PC-3 (cell line): ENCODE measurements around the gene XPNPEP1. TPM values are rescaled to one million over a fixed set of nuclear protein-coding genes. Genes with fewer than 3 reads are reported as not detected.

Experiments
- ATAC-seq: fragments of 200-7000 bp; cut with Tn5 transposase; 2 replicates; pipeline ENCODE4 v1.9.1; 2020; ENCODE audit warnings: mild to moderate bottlenecking, moderate library complexity
- BruUV-seq: library from RNA; stranded (reverse); fragments of 400-500 nt; replicated peaks from 2 replicates; lab custom pipeline; 2021; lab: Mats Ljungman, UMichigan
- CTCF ChIA-PET: fragments of 300-600 bp; sonication (Branson Sonifier 250); formaldehyde crosslinking; loops from one replicate; lab custom pipeline; 2022; ENCODE audit warnings: antibody characterized with exemption; lab: Charles Lee
- POLR2A ChIA-PET: fragments of 300-600 bp; sonication (Branson Sonifier 250); formaldehyde crosslinking; loops from one replicate; lab custom pipeline; 2022; ENCODE audit warnings: antibody characterized with exemption; ENCODE audit not compliant: unreplicated experiment; lab: Charles Lee
- DNase-seq: peaks from one replicate; pipeline ENCODE4 v3.0.0-alpha.2; 2015
- H2AFZ ChIP-seq: fragments of 300-600 bp; sonication (generic); 2 replicates; pipeline ENCODE4 v1.6.0; 2016; ENCODE audit warnings: antibody characterized with exemption, low read length
- H3F3A ChIP-seq: fragments of 300-600 bp; sonication (generic); one replicate; pipeline ENCODE4 v1.6.0; 2017; ENCODE audit warnings: antibody characterized with exemption, low read length, control low read depth, mild to moderate bottlenecking; ENCODE audit not compliant: unreplicated experiment
- H3K27ac ChIP-seq: fragments of 300-600 bp; sonication (generic); 2 replicates; pipeline ENCODE4 v1.5.1; 2016; ENCODE audit warnings: mild to moderate bottlenecking, low read length
- H3K27me3 ChIP-seq: fragments of 300-600 bp; sonication (generic); 2 replicates; pipeline ENCODE4 v1.6.1; 2016; ENCODE audit warnings: low read length, mixed read lengths
- H3K36me3 ChIP-seq: fragments of 300-600 bp; sonication (generic); 2 replicates; pipeline ENCODE4 v1.6.1; 2016; ENCODE audit warnings: low read depth, mixed run types, low read length, mixed read lengths
- H3K4me1 ChIP-seq: fragments of 300-600 bp; sonication (generic); 2 replicates; pipeline ENCODE4 v1.5.1; 2016; ENCODE audit warnings: low read length; ENCODE audit not compliant: insufficient read depth
- H3K4me2 ChIP-seq: fragments of 300-600 bp; sonication (generic); 2 replicates; pipeline ENCODE4 v1.6.0; 2016; ENCODE audit warnings: low read length
- H3K4me3 ChIP-seq: fragments of 300-600 bp; sonication (generic); 2 replicates; pipeline ENCODE4 v1.5.1; 2016; ENCODE audit warnings: mild to moderate bottlenecking, low read length, mixed read lengths
- H3K79me2 ChIP-seq: fragments of 300-600 bp; sonication (generic); 2 replicates; pipeline ENCODE4 v1.6.1; 2017; ENCODE audit warnings: low read length, mixed read lengths
- H3K9ac ChIP-seq: fragments of 300-600 bp; sonication (generic); 2 replicates; pipeline ENCODE4 v1.6.0; 2016; ENCODE audit warnings: mild to moderate bottlenecking, low read length
- H3K9me2 ChIP-seq: fragments of 300-600 bp; sonication (generic); replicated peaks from 2 replicates; pipeline ENCODE4 v1.6.1; 2016; ENCODE audit warnings: mixed run types, low read length, mixed read lengths
- H3K9me3 ChIP-seq: fragments of 300-600 bp; sonication (generic); 2 replicates; pipeline ENCODE4 v1.6.1; 2016; ENCODE audit warnings: low read length, mixed read lengths
- H4K20me1 ChIP-seq: fragments of 300-600 bp; sonication (generic); 2 replicates; pipeline ENCODE4 v1.6.1; 2016; ENCODE audit warnings: low read length, mixed read lengths
- EZH2 ChIP-seq: fragments of 300-600 bp; sonication (generic); IDR thresholded peaks from one replicate; pipeline ENCODE4 v1.6.1; 2017; ENCODE audit warnings: antibody characterized with exemption, mild to moderate bottlenecking, low read length; ENCODE audit not compliant: unreplicated experiment
- EZH2phosphoT487 ChIP-seq: fragments of 300-600 bp; sonication (generic); IDR thresholded peaks from 2 replicates; pipeline ENCODE4 v1.6.1; 2018; ENCODE audit warnings: mild to moderate bottlenecking, antibody characterized with exemption, low read length, borderline replicate concordance
- intact Hi-C: fragments of 100-400 bp; cut with micrococcal nuclease; formaldehyde crosslinking; loops from 2 replicates; pipeline ENCODE4 v1.9.0; 2023
- total RNA-seq: library from RNA; depleted of rRNA; stranded (reverse); fragments of >200 nt; gene quantifications from 2 replicates; pipeline ENCODE4 v1.2.3, GENCODE V29; 2014
- TF ChIP-seq, protein P1 (sequence below): fragments of 300-600 bp; sonication (generic); conservative IDR thresholded peaks from 2 replicates; pipeline ENCODE4 v1.5.1; 2017; ENCODE audit warnings: antibody characterized with exemption, low read depth, mild to moderate bottlenecking, low read length

The XPNPEP1 gene
- total RNA-seq, 1 experiment from 2014 or later = 77.3 TPM

DNA sequence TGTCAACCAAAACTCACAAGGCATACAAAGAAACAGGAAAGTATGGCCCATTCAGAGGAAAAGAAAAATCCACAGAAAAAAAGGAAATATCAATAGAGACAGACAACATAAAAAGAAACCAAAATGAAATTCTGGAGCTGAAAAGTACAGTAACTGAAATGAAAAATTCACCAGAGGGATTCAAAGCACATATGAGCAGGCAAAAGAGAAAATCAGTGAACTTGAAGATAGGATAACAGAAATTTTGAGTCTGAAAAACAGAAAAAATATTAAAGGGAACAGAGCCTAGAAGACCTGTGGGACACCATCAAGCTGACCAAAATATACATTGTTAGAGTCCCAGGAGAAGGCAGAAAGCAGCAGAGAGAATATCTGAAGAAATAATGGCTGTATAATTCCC lies 60.6 kb downstream of the XPNPEP1 start:
- H3K4me1 ChIP-seq = no peaks in the 10 kb centered on the region
- no peaks in the 10 kb centered on the region for H3K27me3 ChIP-seq
- no peaks in the 10 kb centered on the region for H3K79me2 ChIP-seq
- BruUV-seq = no TSS peak
- H3K36me3 ChIP-seq = peaks cover 20% of the 10 kb centered on the region
- H3F3A ChIP-seq = no peaks in the 10 kb centered on the region
- DNase-seq (no peak), ATAC-seq (no peak)
- no peak overlapping the region for H3K9ac ChIP-seq
- intact Hi-C loops = no loop called here
- no peak overlapping the region for H2AFZ ChIP-seq
- no peaks in the 10 kb centered on the region for H4K20me1 ChIP-seq
- TF ChIP-seq EZH2 (no peak), EZH2phosphoT487 (no peak)
- TF ChIP-seq, protein P1, sequence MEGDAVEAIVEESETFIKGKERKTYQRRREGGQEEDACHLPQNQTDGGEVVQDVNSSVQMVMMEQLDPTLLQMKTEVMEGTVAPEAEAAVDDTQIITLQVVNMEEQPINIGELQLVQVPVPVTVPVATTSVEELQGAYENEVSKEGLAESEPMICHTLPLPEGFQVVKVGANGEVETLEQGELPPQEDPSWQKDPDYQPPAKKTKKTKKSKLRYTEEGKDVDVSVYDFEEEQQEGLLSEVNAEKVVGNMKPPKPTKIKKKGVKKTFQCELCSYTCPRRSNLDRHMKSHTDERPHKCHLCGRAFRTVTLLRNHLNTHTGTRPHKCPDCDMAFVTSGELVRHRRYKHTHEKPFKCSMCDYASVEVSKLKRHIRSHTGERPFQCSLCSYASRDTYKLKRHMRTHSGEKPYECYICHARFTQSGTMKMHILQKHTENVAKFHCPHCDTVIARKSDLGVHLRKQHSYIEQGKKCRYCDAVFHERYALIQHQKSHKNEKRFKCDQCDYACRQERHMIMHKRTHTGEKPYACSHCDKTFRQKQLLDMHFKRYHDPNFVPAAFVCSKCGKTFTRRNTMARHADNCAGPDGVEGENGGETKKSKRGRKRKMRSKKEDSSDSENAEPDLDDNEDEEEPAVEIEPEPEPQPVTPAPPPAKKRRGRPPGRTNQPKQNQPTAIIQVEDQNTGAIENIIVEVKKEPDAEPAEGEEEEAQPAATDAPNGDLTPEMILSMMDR = no peak
- no peak overlapping the region for H3K4me3 ChIP-seq
- no peaks in the 10 kb centered on the region for H3K9me2 ChIP-seq
- POLR2A ChIA-PET = no interaction called here
- H3K27ac ChIP-seq = no peak overlapping the region
- CTCF ChIA-PET = no interaction called here
- no peaks in the 10 kb centered on the region for H3K9me3 ChIP-seq
- H3K4me2 ChIP-seq = no peak overlapping the region

DNA sequence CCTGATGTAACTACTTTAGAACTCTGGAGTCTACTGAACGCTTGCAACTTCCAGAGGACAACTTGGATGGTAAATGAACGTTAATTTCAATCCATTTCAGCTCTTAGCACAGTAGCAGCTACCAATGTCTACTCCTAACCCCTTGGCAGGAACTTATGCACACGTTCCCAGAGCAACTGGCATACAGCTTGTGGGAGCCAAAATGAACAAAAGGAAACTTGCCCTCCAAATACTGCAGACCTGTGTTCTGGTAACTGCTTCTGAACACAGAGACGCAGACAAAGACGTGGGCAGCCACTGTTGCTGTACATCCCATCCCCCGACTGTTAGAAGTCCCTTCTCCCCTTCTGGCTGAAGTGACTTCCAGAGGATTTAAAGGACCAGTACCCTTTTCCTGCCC lies 61.3 kb downstream of the XPNPEP1 start:
- no peak overlapping the region for H3K4me2 ChIP-seq
- H3K27me3 ChIP-seq = no peaks in the 10 kb centered on the region
- CTCF ChIA-PET = no interaction called here
- POLR2A ChIA-PET = no interaction called here
- no peak overlapping the region for H3K27ac ChIP-seq
- no peaks in the 10 kb centered on the region for H3K79me2 ChIP-seq
- BruUV-seq = no TSS peak
- intact Hi-C loops = no loop called here
- TF ChIP-seq, protein P1 = no peak
- no peak for TF ChIP-seq EZH2phosphoT487
- TF ChIP-seq EZH2 = no peak
- H3F3A ChIP-seq = no peaks in the 10 kb centered on the region
- H3K4me1 ChIP-seq = no peaks in the 10 kb centered on the region
- no peak overlapping the region for H2AFZ ChIP-seq
- no peaks in the 10 kb centered on the region for H3K9me2 ChIP-seq
- H3K9me3 ChIP-seq = no peaks in the 10 kb centered on the region
- H3K36me3 ChIP-seq = peaks cover 20% of the 10 kb centered on the region
- no peak overlapping the region for H3K4me3 ChIP-seq
- H3K9ac ChIP-seq = no peak overlapping the region
- DNase-seq = no peak
- no peak for ATAC-seq
- H4K20me1 ChIP-seq = no peaks in the 10 kb centered on the region

DNA sequence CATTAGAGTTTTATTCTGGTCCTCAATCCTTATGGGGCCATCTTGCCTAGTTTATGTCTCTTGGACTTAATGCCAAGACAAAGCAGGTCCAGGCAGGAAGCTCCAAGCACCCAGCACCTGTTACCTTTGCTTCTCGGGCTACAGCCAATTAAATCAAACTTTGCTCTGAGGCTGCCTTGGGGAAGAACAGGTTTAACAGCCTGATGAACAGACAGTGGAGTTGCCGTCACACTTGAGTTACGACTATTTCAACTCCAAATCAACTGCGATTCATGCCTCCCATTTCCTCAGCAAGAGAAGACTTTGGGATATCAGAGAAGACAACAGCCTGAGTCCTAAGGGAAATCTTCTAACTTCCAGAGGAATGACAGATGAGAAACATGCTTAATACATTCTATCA lies 62.2 kb downstream of the XPNPEP1 start:
- H2AFZ ChIP-seq = no peak overlapping the region
- no peak overlapping the region for H3K4me3 ChIP-seq
- H3K4me2 ChIP-seq = no peak overlapping the region
- no peaks in the 10 kb centered on the region for H3F3A ChIP-seq
- H3K27ac ChIP-seq = no peak overlapping the region
- no peak overlapping the region for H3K9ac ChIP-seq
- no TSS peak for BruUV-seq
- H3K9me2 ChIP-seq = no peaks in the 10 kb centered on the region
- H3K9me3 ChIP-seq = no peaks in the 10 kb centered on the region
- POLR2A ChIA-PET = no interaction called here
- peaks cover 20% of the 10 kb centered on the region for H3K36me3 ChIP-seq
- no peak for ATAC-seq
- DNase-seq = peak; percentile 10
- CTCF ChIA-PET = no interaction called here
- TF ChIP-seq EZH2 (no peak), EZH2phosphoT487 (no peak)
- TF ChIP-seq, protein P1 = no peak
- H3K4me1 ChIP-seq = no peaks in the 10 kb centered on the region
- H3K79me2 ChIP-seq = no peaks in the 10 kb centered on the region
- no peaks in the 10 kb centered on the region for H3K27me3 ChIP-seq
- no peaks in the 10 kb centered on the region for H4K20me1 ChIP-seq
- intact Hi-C loops = no loop called here
